Endothelial cell of umbilical vein (primary cell): Measurements from ENCODE around the gene CNGB1.

ENCODE experiments used
- EZH2 ChIP-seq: IDR thresholded peaks from 2 replicates; pipeline ENCODE4 v1.6.1; 2012; ENCODE audit warnings: borderline replicate concordance, low read depth, mild to moderate bottlenecking, moderate library complexity, low read length, inconsistent platforms; ENCODE audit not compliant: severe bottlenecking
- FOS ChIP-seq: IDR thresholded peaks from 2 replicates; pipeline ENCODE4 v1.6.1; 2011; ENCODE audit warnings: mild to moderate bottlenecking, low read length, moderate library complexity, borderline replicate concordance; ENCODE audit not compliant: insufficient read depth
- JUN ChIP-seq: IDR thresholded peaks from 2 replicates; pipeline ENCODE4 v1.6.1; 2011; ENCODE audit warnings: borderline replicate concordance, low read depth; ENCODE audit not compliant: insufficient read length, insufficient read depth
- POLR2A ChIP-seq: IDR thresholded peaks from 2 replicates; pipeline ENCODE4 v1.6.1; 2012; ENCODE audit warnings: low read depth, mild to moderate bottlenecking, control low read depth, low read length
- POLR2AphosphoS5 ChIP-seq: IDR thresholded peaks from 2 replicates; pipeline ENCODE4 v1.6.1; 2012; ENCODE audit warnings: low read depth, mild to moderate bottlenecking, control low read depth, low read length, moderate library complexity; ENCODE audit not compliant: insufficient read depth
- TF ChIP-seq, protein P1 (sequence below), 2 donors: IDR thresholded peaks; 1 replicate in 1 of 2; 2 replicates in 1 of 2; pipeline ENCODE4 v1.5.1; 2011; ENCODE audit warnings: low read length in 2 of 2, mild to moderate bottlenecking in 2 of 2, moderate library complexity in 2 of 2, control low read depth in 1 of 2, inconsistent platforms in 1 of 2, low read depth in 1 of 2; ENCODE audit not compliant: insufficient read depth in 1 of 2; ENCODE audit errors: extremely low read depth in 1 of 2
- TF ChIP-seq, protein P2 (sequence below): IDR thresholded peaks from 2 replicates; pipeline ENCODE4 v1.6.1; 2011; ENCODE audit not compliant: insufficient read depth, insufficient read length

DNA sequence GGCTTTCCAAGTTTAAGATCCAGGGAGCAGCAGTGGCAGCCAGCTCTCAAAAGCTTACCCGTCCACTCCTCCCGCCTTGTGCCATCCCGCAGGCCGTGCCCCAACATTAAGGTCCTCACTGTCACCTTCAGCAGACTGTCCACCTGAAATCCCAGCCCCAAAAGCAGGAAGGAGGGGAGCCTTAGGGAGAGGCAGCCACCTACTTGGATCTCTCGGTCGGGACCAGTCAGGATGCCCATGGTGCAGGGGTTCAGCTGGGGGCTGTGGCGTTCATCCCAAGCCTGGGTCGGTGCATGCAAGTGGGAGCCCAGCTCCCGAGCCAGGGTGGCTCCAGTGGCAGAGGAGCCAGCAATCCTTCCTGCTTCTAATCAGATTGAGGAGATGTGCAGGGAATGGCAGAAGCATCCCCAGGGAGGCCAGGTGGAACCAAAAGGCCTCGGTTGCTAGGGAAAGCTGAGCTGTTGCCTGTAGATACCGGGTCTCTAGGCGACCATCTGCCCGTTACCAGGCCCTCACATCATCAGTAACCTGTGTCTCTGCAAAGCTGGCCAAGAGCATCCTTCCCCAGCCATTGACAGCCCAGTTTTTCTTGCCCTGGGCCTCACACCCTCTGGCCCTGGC, 24.6 kb downstream of the CNGB1 start:
- TF ChIP-seq, protein P1, sequence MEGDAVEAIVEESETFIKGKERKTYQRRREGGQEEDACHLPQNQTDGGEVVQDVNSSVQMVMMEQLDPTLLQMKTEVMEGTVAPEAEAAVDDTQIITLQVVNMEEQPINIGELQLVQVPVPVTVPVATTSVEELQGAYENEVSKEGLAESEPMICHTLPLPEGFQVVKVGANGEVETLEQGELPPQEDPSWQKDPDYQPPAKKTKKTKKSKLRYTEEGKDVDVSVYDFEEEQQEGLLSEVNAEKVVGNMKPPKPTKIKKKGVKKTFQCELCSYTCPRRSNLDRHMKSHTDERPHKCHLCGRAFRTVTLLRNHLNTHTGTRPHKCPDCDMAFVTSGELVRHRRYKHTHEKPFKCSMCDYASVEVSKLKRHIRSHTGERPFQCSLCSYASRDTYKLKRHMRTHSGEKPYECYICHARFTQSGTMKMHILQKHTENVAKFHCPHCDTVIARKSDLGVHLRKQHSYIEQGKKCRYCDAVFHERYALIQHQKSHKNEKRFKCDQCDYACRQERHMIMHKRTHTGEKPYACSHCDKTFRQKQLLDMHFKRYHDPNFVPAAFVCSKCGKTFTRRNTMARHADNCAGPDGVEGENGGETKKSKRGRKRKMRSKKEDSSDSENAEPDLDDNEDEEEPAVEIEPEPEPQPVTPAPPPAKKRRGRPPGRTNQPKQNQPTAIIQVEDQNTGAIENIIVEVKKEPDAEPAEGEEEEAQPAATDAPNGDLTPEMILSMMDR (IDR thresholded peaks at IDR 0.05; ENCODE audit: extremely low read depth in 1 of 2, insufficient read depth in 1 of 2, low read depth in 1 of 2, low read length in 2 of 2) = no peak
- TF ChIP-seq POLR2A = no peak
- TF ChIP-seq POLR2AphosphoS5 = no peak
- TF ChIP-seq, protein P2, sequence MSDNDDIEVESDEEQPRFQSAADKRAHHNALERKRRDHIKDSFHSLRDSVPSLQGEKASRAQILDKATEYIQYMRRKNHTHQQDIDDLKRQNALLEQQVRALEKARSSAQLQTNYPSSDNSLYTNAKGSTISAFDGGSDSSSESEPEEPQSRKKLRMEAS = no peak
- no peak for TF ChIP-seq EZH2
- no peak for TF ChIP-seq JUN
- TF ChIP-seq FOS = no peak
